HepG2 (cell line): ENCODE results near the gene C20orf202. TPM values are rescaled to one million over a fixed set of nuclear protein-coding genes. Genes with fewer than 3 reads are reported as not detected.

ENCODE experiments used
- ATAC-seq: fragments of 200-7000 bp; cut with Tn5 transposase; 3 replicates; pipeline ENCODE4 v1.9.1; 2020; ENCODE audit warnings: mild to moderate bottlenecking, moderate library complexity
- BruUV-seq: library from RNA; stranded (reverse); fragments of 400-500 nt; replicated peaks from 2 replicates; lab custom pipeline; 2021; lab: Mats Ljungman, UMichigan
- CTCF ChIA-PET: fragments of 300-600 bp; formaldehyde crosslinking; extraction: SDS; loops from one replicate; lab custom pipeline; 2021; ENCODE audit warnings: low total read pairs, inconsistent platforms, low intra/inter-chr PET ratio; lab: Yijun Ruan, JAX
- POLR2A ChIA-PET: fragments of 350-600 bp; sonication (Branson Sonifier 250); formaldehyde crosslinking; loops from one replicate; lab custom pipeline; 2020; ENCODE audit warnings: antibody characterized with exemption, inconsistent platforms; lab: Yijun Ruan, JAX
- DNase-seq: peaks from one replicate; pipeline ENCODE4 v3.0.0-alpha.2; 2015; ENCODE audit warnings: low spot score
- FAIRE-seq: peaks from 3 replicates; lab custom pipeline; 2011; peaks lifted over from hg19 to GRCh38; lab: Jason Lieb, UNC
- H2AFZ ChIP-seq: one replicate; pipeline ENCODE4 v1.6.1; 2011; ENCODE audit warnings: low read length, inconsistent platforms
- H3K27ac ChIP-seq: fragments of 300-600 bp; 3 replicates; pipeline ENCODE4 v1.8.0; 2011; ENCODE audit warnings: mixed run types, mild to moderate bottlenecking, mixed read lengths, low read length, inconsistent platforms; ENCODE audit not compliant: insufficient read depth; ENCODE audit errors: extremely low read length
- H3K27me3 ChIP-seq, 2 experiments: fragments of 200-600 bp in 1 of 2; 2 replicates in 1 of 2; 3 replicates in 1 of 2; pipeline versions ENCODE4 v1.6.0 to v1.8.0; 2011; ENCODE audit warnings: low read length in 2 of 2, mild to moderate bottlenecking in 2 of 2, moderate library complexity in 2 of 2, inconsistent platforms in 1 of 2; ENCODE audit not compliant: insufficient read depth in 2 of 2, control insufficient read depth in 1 of 2
- H3K36me3 ChIP-seq, 2 experiments: fragments of 200-600 bp in 1 of 2; replicated peaks in 1 of 2; 2 replicates in 1 of 2; 3 replicates in 1 of 2; pipeline versions ENCODE4 v1.5.1 to v1.8.0; 2011; ENCODE audit warnings: low read length in 2 of 2, inconsistent platforms in 1 of 2; ENCODE audit not compliant: insufficient read depth in 2 of 2, control insufficient read depth in 1 of 2
- H3K4me1 ChIP-seq: 2 replicates; pipeline ENCODE4 v1.5.1; 2012; ENCODE audit warnings: low read length, inconsistent platforms; ENCODE audit not compliant: insufficient read depth
- H3K4me2 ChIP-seq: 2 replicates; pipeline ENCODE4 v1.6.0; 2011; ENCODE audit warnings: low read depth, low read length, inconsistent platforms
- H3K4me3 ChIP-seq, 3 experiments: fragments of 200-600 bp in 1 of 3; sonication (generic), shearing (Covaris generic) in 1 of 3; replicated peaks in 1 of 3; 2 replicates each; pipeline ENCODE4 v1.5.1; 2011 to 2016; ENCODE audit warnings: low read length in 3 of 3, inconsistent platforms in 2 of 3, low read depth in 2 of 3, mild to moderate bottlenecking in 2 of 3, control low read depth in 1 of 3, mixed read lengths in 1 of 3; ENCODE audit not compliant: insufficient read depth in 1 of 3
- H3K79me2 ChIP-seq: one replicate; pipeline ENCODE4 v1.6.1; 2011; ENCODE audit warnings: low read length, inconsistent platforms; ENCODE audit not compliant: insufficient read depth
- H3K9ac ChIP-seq: 2 replicates; pipeline ENCODE4 v1.6.0; 2011; ENCODE audit warnings: mild to moderate bottlenecking, low read depth, low read length, inconsistent platforms; ENCODE audit not compliant: insufficient read depth
- H3K9me3 ChIP-seq: 2 replicates; pipeline ENCODE4 v1.5.1; 2012; ENCODE audit warnings: mild to moderate bottlenecking, low read length
- H4K20me1 ChIP-seq: 2 replicates; pipeline ENCODE4 v1.6.0; 2011; ENCODE audit warnings: inconsistent platforms, mild to moderate bottlenecking, low read length, moderate library complexity; ENCODE audit not compliant: insufficient read depth
- CREBL2 ChIP-seq: sonication (generic); formaldehyde crosslinking; IDR thresholded peaks from 2 replicates; pipeline ENCODE4 v1.8.1; 2023; ENCODE audit warnings: missing genetic modification reagents, mild to moderate bottlenecking, borderline replicate concordance
- FOSL2 ChIP-seq: sonication (generic); formaldehyde crosslinking; IDR thresholded peaks from 2 replicates; pipeline ENCODE4 v1.4.0; 2020; ENCODE audit warnings: missing genetic modification reagents
- HMG20B ChIP-seq: conservative IDR thresholded peaks from 2 replicates; pipeline ENCODE4 v1.6.1; 2016; ENCODE audit warnings: missing genetic modification reagents, missing compliant biosample characterization
- KLF15 ChIP-seq: sonication (generic); formaldehyde crosslinking; IDR thresholded peaks from 2 replicates; pipeline ENCODE4 v1.8.1; 2023; ENCODE audit warnings: borderline replicate concordance, mild to moderate bottlenecking, inconsistent platforms, missing genetic modification reagents, mixed read lengths
- RBM39 ChIP-seq: fragments of 200-400 bp; formaldehyde crosslinking; IDR thresholded peaks from one replicate; pipeline ENCODE4 v1.6.1; 2018; ENCODE audit warnings: antibody characterized with exemption, mild to moderate bottlenecking, low read depth, low read length; ENCODE audit not compliant: poor library complexity, severe bottlenecking
- RFX3 ChIP-seq: IDR thresholded peaks from 2 replicates; pipeline ENCODE4 v1.6.1; 2016; ENCODE audit warnings: missing biosample characterization, missing genetic modification reagents
- SP2 ChIP-seq: sonication (generic); formaldehyde crosslinking; IDR thresholded peaks from 2 replicates; pipeline ENCODE4 v1.5.1; 2020; ENCODE audit warnings: mild to moderate bottlenecking, missing genetic modification reagents
- SP4 ChIP-seq: sonication (generic); formaldehyde crosslinking; IDR thresholded peaks from 2 replicates; pipeline ENCODE4 v1.8.1; 2023; ENCODE audit warnings: mild to moderate bottlenecking, missing genetic modification reagents
- SRF ChIP-seq: IDR thresholded peaks from 2 replicates; pipeline ENCODE4 v1.6.1; 2011; ENCODE audit warnings: mild to moderate bottlenecking, low read depth, low read length, moderate library complexity
- ZFY ChIP-seq: sonication (generic); formaldehyde crosslinking; IDR thresholded peaks from 2 replicates; pipeline ENCODE4 v1.4.0; 2020; ENCODE audit warnings: missing genetic modification reagents
- ZNF251 ChIP-seq: sonication (generic); formaldehyde crosslinking; IDR thresholded peaks from 2 replicates; pipeline ENCODE4 v1.9.0; 2021; ENCODE audit warnings: mild to moderate bottlenecking, missing genetic modification reagents
- ZNF281 ChIP-seq: sonication (generic); formaldehyde crosslinking; IDR thresholded peaks from 2 replicates; pipeline ENCODE4 v1.4.0; 2020; ENCODE audit warnings: missing genetic modification reagents, borderline replicate concordance
- ZNF362 ChIP-seq: sonication (generic); formaldehyde crosslinking; IDR thresholded peaks from 2 replicates; pipeline ENCODE4 v1.4.0; 2020; ENCODE audit warnings: missing genetic modification reagents, mild to moderate bottlenecking, borderline replicate concordance
- ZNF672 ChIP-seq: sonication (generic); formaldehyde crosslinking; IDR thresholded peaks from 2 replicates; pipeline ENCODE4 v1.8.1; 2022; ENCODE audit warnings: missing genetic modification reagents
- ZNF710 ChIP-seq: sonication (generic); formaldehyde crosslinking; IDR thresholded peaks from 2 replicates; pipeline ENCODE4 v1.5.0; 2020; ENCODE audit warnings: mild to moderate bottlenecking, missing genetic modification reagents, borderline replicate concordance
- ZNF790 ChIP-seq: sonication (generic); formaldehyde crosslinking; IDR thresholded peaks from 2 replicates; pipeline ENCODE4 v1.8.0; 2022; ENCODE audit warnings: missing genetic modification reagents, mild to moderate bottlenecking, borderline replicate concordance
- ZSCAN5A ChIP-seq: sonication (generic); formaldehyde crosslinking; IDR thresholded peaks from 2 replicates; pipeline ENCODE4 v1.8.0; 2022; ENCODE audit warnings: mild to moderate bottlenecking, missing genetic modification reagents, borderline replicate concordance
- WGBS: methylation state at CpG from one replicate; pipeline ENCODE4 v1.1.6; 2017; ENCODE audit warnings: low lambda C conversion rate; 5-methylcytosine and 5-hydroxymethylcytosine counted together
- in situ Hi-C: cut with HindIII; loops from 2 replicates; pipeline ENCODE4 v1.10.0; 2017; ENCODE audit warnings: low pct_unique_long_range_greater_than_20kb; ENCODE audit not compliant: extremely low pct_ligation_motif_present
- intact Hi-C: fragments of 100-400 bp; cut with micrococcal nuclease; formaldehyde crosslinking; loops from one replicate; pipeline ENCODE4 v1.10.0; 2022; ENCODE audit not compliant: unreplicated experiment
- polyA plus RNA-seq, 8 experiments: library from polyadenylated mRNA; depleted of rRNA in 3 of 8; stranded (reverse) in 7 of 8; unstranded in 1 of 8; fragments of >200 nt; fragmentation: Illumina TruSeq in 4 of 8; extraction: Trizol in 4 of 8; gene quantifications; 2 replicates each; pipeline versions ENCODE4 v1.2.1 to v1.2.3, GENCODE V29; 2011 to 2016; ENCODE audit warnings: low read depth in 4 of 8, missing spikeins in 1 of 8, mixed read lengths in 1 of 8; ENCODE audit not compliant: insufficient read depth in 1 of 8
- total RNA-seq, 5 experiments: library from RNA; depleted of rRNA; stranded (reverse); fragments of >200 nt; fragmentation: Illumina TruSeq; extraction: Trizol; gene quantifications; 2 replicates each; pipeline ENCODE4 v1.2.3, GENCODE V29; 2016; ENCODE audit warnings: low read depth in 1 of 5

Gene C20orf202
- total and polyA plus RNA-seq, 2 of the 13 experiments (the other 11 are each of a cell fraction or from before 2014, with no cell fraction given), result 0.20 to 1.2 TPM

- Histone ChIP-seq H2AFZ (no peak overlapping the region), H3K9ac (no peak overlapping the region), H3K79me2 (no peaks in the 10 kb centered on the region), H3K27me3 (no peaks in the 10 kb centered on the region), H3K4me2 (no peak overlapping the region), H3K9me3 (no peaks in the 10 kb centered on the region), H4K20me1 (no peaks in the 10 kb centered on the region; the same call in 1 of the 2 replicates), H3K4me1 (peaks cover 16% of the 10 kb centered on the region), H3K4me3 (no peak overlapping the region), H3K27ac (no peak overlapping the region), H3K36me3 (peaks cover 66 to 87% of the 10 kb centered on the region in 2 experiments)
- DNase-seq, result no peak
- no peak for ATAC-seq
- in situ Hi-C loops, result no loop called here
- FAIRE-seq, result no peak
- ChIA-PET POLR2A (no interaction called here), CTCF (no interaction called here)
- TF ChIP-seq KLF15 (CRISPR knock-in tag) (no peak), RFX3 (CRISPR knock-in tag) (no peak), ZNF281 (CRISPR knock-in tag) (no peak), ZNF251 (CRISPR knock-in tag) (no peak), ZSCAN5A (CRISPR knock-in tag) (no peak), SP4 (CRISPR knock-in tag) (no peak), SP2 (CRISPR knock-in tag) (no peak), ZNF790 (CRISPR knock-in tag) (no peak), SRF (no peak), FOSL2 (CRISPR knock-in tag) (no peak), CREBL2 (CRISPR knock-in tag) (no peak), ZNF710 (CRISPR knock-in tag) (no peak), ZNF362 (CRISPR knock-in tag) (no peak), ZFY (no peak), ZNF672 (CRISPR knock-in tag) (no peak), RBM39 (no peak), HMG20B (CRISPR knock-in tag) (no peak)
- BruUV-seq, result no TSS peak
- 97% methylated on average over 6 of the region's 6 CpGs for WGBS
- intact Hi-C loops, result no loop called here
These were observed 40.1 kb upstream of the C20orf202 start for GRCh38 chr20:1163105-1163504.
